Ramos (cell line): ENCODE results near the gene GSTM3.

Experiments used
- in situ Hi-C: fragments of 300-500 bp; cut with MboI; formaldehyde crosslinking; loops from one replicate; pipeline ENCODE4 v1.14.3; 2022; ENCODE audit warnings: low sequenced_read_pairs; ENCODE audit not compliant: unreplicated experiment

Gene GSTM3

GRCh38 chr1:109739738-109740614 is 862 bp downstream of the GSTM3 start:
- in situ Hi-C loops = no loop called here

- in situ Hi-C loops = no loop called here
Observed at GRCh38 chr1:109733236-109733870, 7.5 kb downstream of the GSTM3 start.

- in situ Hi-C loops = no loop called here
Observed at GRCh38 chr1:109732390-109732881, 8.4 kb downstream of the GSTM3 start.

GRCh38 chr1:109730666-109731065 is 10.2 kb downstream of the GSTM3 start:
- in situ Hi-C loops = no loop called here

- in situ Hi-C loops = no loop called here
Observed at GRCh38 chr1:109728870-109729269, 12.0 kb downstream of the GSTM3 start.

- in situ Hi-C loops = no loop called here
Observed at GRCh38 chr1:109726728-109727373, 14.0 kb downstream of the GSTM3 start.

- in situ Hi-C loops = no loop called here
Observed at GRCh38 chr1:109726007-109726406, 14.8 kb downstream of the GSTM3 start.

- in situ Hi-C loops = no loop called here
Observed at GRCh38 chr1:109725510-109725909, 15.3 kb downstream of the GSTM3 start.

- in situ Hi-C loops = no loop called here
Observed at GRCh38 chr1:109724933-109725332, 15.9 kb downstream of the GSTM3 start.

- in situ Hi-C loops = no loop called here
Observed at GRCh38 chr1:109722908-109723691, 17.7 kb downstream of the GSTM3 start.

GRCh38 chr1:109721971-109722370 is 18.9 kb downstream of the GSTM3 start:
- in situ Hi-C loops = no loop called here

- in situ Hi-C loops = no loop called here
Observed at GRCh38 chr1:109721042-109721441, 19.8 kb downstream of the GSTM3 start.

- in situ Hi-C loops = no loop called here
Observed at GRCh38 chr1:109719337-109719837, 21.5 kb downstream of the GSTM3 start.

- in situ Hi-C loops = no loop called here
Observed at GRCh38 chr1:109718495-109718894, 22.3 kb downstream of the GSTM3 start.

- in situ Hi-C loops = no loop called here
Observed at GRCh38 chr1:109717729-109718128, 23.1 kb downstream of the GSTM3 start.

GRCh38 chr1:109716570-109717090 is 24.2 kb downstream of the GSTM3 start:
- in situ Hi-C loops = no loop called here

- in situ Hi-C loops = no loop called here
Observed at GRCh38 chr1:109716121-109716520, 24.7 kb downstream of the GSTM3 start.

- in situ Hi-C loops = no loop called here
Observed at GRCh38 chr1:109714661-109715372, 26.0 kb downstream of the GSTM3 start.

- in situ Hi-C loops = no loop called here
Observed at GRCh38 chr1:109713636-109714035, 27.2 kb downstream of the GSTM3 start.
